IMR-90 (cell line): ENCODE data around the gene FNDC3B. TPM values are rescaled to one million over a fixed set of nuclear protein-coding genes. Genes with fewer than 3 reads are reported as not detected.

Source experiments
- ATAC-seq: fragments of 200-7000 bp; cut with Tn5 transposase; 2 replicates; pipeline ENCODE4 v1.9.1; 2020; ENCODE audit warnings: low read depth, mild to moderate bottlenecking, moderate library complexity
- BruUV-seq: library from RNA; stranded (reverse); fragments of 400-500 nt; replicated peaks from 2 replicates; lab custom pipeline; 2021; lab: Mats Ljungman, UMichigan
- CTCF ChIA-PET: fragments of 300-600 bp; formaldehyde crosslinking; extraction: SDS; loops from one replicate; lab custom pipeline; 2021; ENCODE audit warnings: antibody characterized with exemption; lab: Yijun Ruan, JAX
- POLR2A ChIA-PET: fragments of 300-600 bp; sonication (Branson Sonifier 250); formaldehyde crosslinking; loops from one replicate; lab custom pipeline; 2022; ENCODE audit warnings: antibody characterized with exemption; ENCODE audit not compliant: unreplicated experiment; lab: Charles Lee
- DNase-seq: peaks from one replicate; pipeline ENCODE4 v3.0.0; 2013
- H2AFZ ChIP-seq: replicated peaks from 2 replicates; pipeline ENCODE3; 2013; ENCODE audit warnings: low read length, mild to moderate bottlenecking; ENCODE audit not compliant: poor library complexity
- H2AK5ac ChIP-seq: 2 replicates; pipeline ENCODE4 v1.6.1; 2013; ENCODE audit warnings: low read depth, low read length, inconsistent platforms
- H2AK9ac ChIP-seq: replicated peaks from 2 replicates; pipeline ENCODE3; 2013; ENCODE audit warnings: mild to moderate bottlenecking, low read depth, low read length, moderate library complexity; ENCODE audit not compliant: poor library complexity
- H2BK120ac ChIP-seq: 2 replicates; pipeline ENCODE4 v1.6.1; 2013; ENCODE audit warnings: low read depth, low read length, inconsistent platforms
- H2BK15ac ChIP-seq: 3 replicates; pipeline ENCODE4 v1.6.1; 2013; ENCODE audit warnings: low read depth, low read length, inconsistent platforms
- H2BK20ac ChIP-seq: 2 replicates; pipeline ENCODE4 v1.6.1; 2013; ENCODE audit warnings: low read depth, mild to moderate bottlenecking, inconsistent platforms, low read length, moderate library complexity
- H2BK5ac ChIP-seq: 2 replicates; pipeline ENCODE4 v1.6.1; 2013; ENCODE audit warnings: mild to moderate bottlenecking, low read depth, low read length, inconsistent platforms; ENCODE audit not compliant: poor library complexity, severe bottlenecking
- H3K14ac ChIP-seq: replicated peaks from 2 replicates; pipeline ENCODE4 v1.6.1; 2013; ENCODE audit warnings: low read depth, low read length, inconsistent platforms
- H3K18ac ChIP-seq: 2 replicates; pipeline ENCODE4 v1.6.1; 2013; ENCODE audit warnings: low read depth, low read length, control low read depth
- H3K23ac ChIP-seq: 2 replicates; pipeline ENCODE4 v1.6.1; 2013; ENCODE audit warnings: low read depth, low read length, inconsistent platforms
- H3K27ac ChIP-seq: 2 replicates; pipeline ENCODE4 v1.5.1; 2013; ENCODE audit warnings: mild to moderate bottlenecking, control low read depth, low read length; ENCODE audit not compliant: insufficient read depth
- H3K27me3 ChIP-seq: 2 replicates; pipeline ENCODE4 v1.6.1; 2013; ENCODE audit warnings: low read length; ENCODE audit not compliant: control insufficient read depth, insufficient read depth
- H3K36me3 ChIP-seq: 2 replicates; pipeline ENCODE4 v1.6.1; 2013; ENCODE audit warnings: low read length, mixed read lengths; ENCODE audit not compliant: control insufficient read depth, insufficient read depth
- H3K4ac ChIP-seq: 2 replicates; pipeline ENCODE4 v1.6.1; 2013; ENCODE audit warnings: low read depth, low read length, inconsistent platforms
- H3K4me1 ChIP-seq: 2 replicates; pipeline ENCODE4 v1.6.1; 2013; ENCODE audit warnings: low read length, mixed read lengths; ENCODE audit not compliant: control insufficient read depth, insufficient read depth
- H3K4me2 ChIP-seq: 2 replicates; pipeline ENCODE4 v1.6.1; 2013; ENCODE audit warnings: low read depth, mild to moderate bottlenecking, control low read depth, low read length, moderate library complexity
- H3K4me3 ChIP-seq: 2 replicates; pipeline ENCODE4 v1.5.1; 2013; ENCODE audit warnings: low read depth, mild to moderate bottlenecking, control low read depth, low read length, moderate library complexity; ENCODE audit not compliant: insufficient read depth
- H3K56ac ChIP-seq: 2 replicates; pipeline ENCODE4 v1.6.1; 2013; ENCODE audit warnings: low read length, inconsistent platforms; ENCODE audit not compliant: insufficient read depth; ENCODE audit errors: extremely low read depth
- H3K79me1 ChIP-seq, 2 experiments: 2 replicates each; pipeline ENCODE4 v1.6.1; 2013; ENCODE audit warnings: low read length in 2 of 2, inconsistent platforms in 1 of 2, low read depth in 1 of 2
- H3K9ac ChIP-seq: 2 replicates; pipeline ENCODE4 v1.6.1; 2013; ENCODE audit warnings: low read depth, low read length, control low read depth
- H3K9me1 ChIP-seq: 2 replicates; pipeline ENCODE4 v1.6.1; 2013; ENCODE audit warnings: low read length, inconsistent platforms; ENCODE audit not compliant: insufficient read depth
- H3K9me3 ChIP-seq: 2 replicates; pipeline ENCODE4 v1.6.1; 2013; ENCODE audit warnings: low read length; ENCODE audit not compliant: control insufficient read depth, insufficient read depth
- H4K20me1 ChIP-seq: 2 replicates; pipeline ENCODE4 v1.6.1; 2013; ENCODE audit warnings: low read length, inconsistent platforms; ENCODE audit not compliant: insufficient read depth
- H4K5ac ChIP-seq: 2 replicates; pipeline ENCODE4 v1.6.1; 2013; ENCODE audit warnings: mild to moderate bottlenecking, low read depth, low read length, control low read depth
- H4K8ac ChIP-seq, 2 experiments: 2 replicates each; pipeline ENCODE4 v1.6.1; 2013; ENCODE audit warnings: low read depth in 2 of 2, low read length in 2 of 2, control low read depth in 1 of 2, inconsistent platforms in 1 of 2
- H4K91ac ChIP-seq: 2 replicates; pipeline ENCODE4 v1.6.1; 2013; ENCODE audit warnings: low read depth, low read length, inconsistent platforms; ENCODE audit not compliant: insufficient read depth
- NFE2L2 ChIP-seq: fragments of 150-350 bp; IDR thresholded peaks from 2 replicates; pipeline ENCODE4 v1.6.1; 2016; ENCODE audit warnings: low read depth, mild to moderate bottlenecking, low read length
- WGBS, 2 experiments: methylation state at CpG; one replicate each; pipeline versions ENCODE4 v1.1.5 to v1.1.7; 2013; ENCODE audit warnings: missing lambda C conversion rate in 2 of 2; ENCODE audit not compliant: insufficient read length in 1 of 2; ENCODE audit errors: extremely low coverage in 2 of 2; 5-methylcytosine and 5-hydroxymethylcytosine counted together
- dilution Hi-C: fragments of 300-500 bp; cut with HindIII; formaldehyde crosslinking; loops from one replicate; pipeline ENCODE4 v1.14.3; 2018; ENCODE audit warnings: low sequenced_read_pairs; ENCODE audit not compliant: unreplicated experiment
- in situ Hi-C: fragments of 300-500 bp; cut with MboI; formaldehyde crosslinking; loops from 3 replicates; pipeline ENCODE4 v1.14.3; 2019; ENCODE audit warnings: low sequenced_read_pairs, inconsistent platforms, mixed read lengths
- intact Hi-C: fragments of 100-400 bp; cut with micrococcal nuclease; formaldehyde crosslinking; loops from 2 replicates; pipeline ENCODE4 v1.10.0; 2022
- polyA plus RNA-seq, 3 experiments: library from polyadenylated mRNA; depleted of rRNA; stranded (reverse); fragments of >200 nt; gene quantifications; 2 replicates each; pipeline ENCODE4 v1.2.3, GENCODE V29; 2012; ENCODE audit warnings: low replicate concordance in 1 of 3
- total RNA-seq: library from RNA; depleted of rRNA; stranded (reverse); fragments of >200 nt; gene quantifications from 2 replicates; pipeline ENCODE4 v1.2.3, GENCODE V29; 2012

The FNDC3B gene
- total and polyA plus RNA-seq, 2 of the 4 experiments (the other 2 are of a cell fraction), result 23.9 to 150 TPM

GRCh38 chr3:172291650-172292049, 252.3 kb downstream of the FNDC3B start:
- ATAC-seq, result no peak
- WGBS, 2 experiments, result no CpG with 5 or more reads among the region's 3 CpGs
- no peak overlapping the region for H3K18ac ChIP-seq
- H3K9ac ChIP-seq, result no peak overlapping the region
- H2AK9ac ChIP-seq, result no peak overlapping the region
- no peak overlapping the region for H2AK5ac ChIP-seq
- H4K8ac ChIP-seq, result no peak overlapping the region
- no peak overlapping the region for H2AFZ ChIP-seq
- H3K4me2 ChIP-seq, result no peak overlapping the region
- H4K91ac ChIP-seq, result no peak overlapping the region
- no peak overlapping the region for H2BK20ac ChIP-seq
- H3K27ac ChIP-seq, result no peak overlapping the region
- DNase-seq, result no peak
- no peak overlapping the region for H3K56ac ChIP-seq
- no TSS peak for BruUV-seq
- peaks cover 30% of the 10 kb centered on the region for H3K9me1 ChIP-seq
- no peaks in the 10 kb centered on the region for H3K9me3 ChIP-seq
- no peak overlapping the region for H3K4ac ChIP-seq
- H3K4me1 ChIP-seq, result peaks cover 3% of the 10 kb centered on the region
- no peaks in the 10 kb centered on the region for H3K27me3 ChIP-seq
- no peak overlapping the region for H4K5ac ChIP-seq
- H2BK5ac ChIP-seq, result no peak overlapping the region
- H2BK15ac ChIP-seq, result no peak overlapping the region
- peak overlapping the region; percentile 8; the same call in 1 of the 2 replicates for H3K23ac ChIP-seq
- TF ChIP-seq NFE2L2, result no peak
- intact Hi-C loops, result no loop called here
- CTCF ChIA-PET, result no interaction called here
- H4K20me1 ChIP-seq, result peaks cover 55% of the 10 kb centered on the region; the same call in 1 of the 2 replicates
- no peak overlapping the region for H3K14ac ChIP-seq
- in situ Hi-C loops, result no loop called here
- H3K4me3 ChIP-seq, result no peak overlapping the region
- H3K36me3 ChIP-seq, result peaks cover 46% of the 10 kb centered on the region
- H2BK120ac ChIP-seq, result no peak overlapping the region
- H3K79me1 ChIP-seq, result peaks cover 52 to 83% of the 10 kb centered on the region in 2 experiments
- dilution Hi-C loops, result no loop called here
- POLR2A ChIA-PET, result no interaction called here
